ENCODE data around the gene ZNF546.

GRCh38 chr19:39969681-39970424, 27.0 kb upstream of the ZNF546 start:
- TF ChIP-seq CTCF (IDR thresholded peaks at IDR 0.05) = no peak
- TF ChIP-seq POLR2A (IDR thresholded peaks at IDR 0.05) = no peak
- TF ChIP-seq EP300 (IDR thresholded peaks at IDR 0.05) = no peak

Measured in tibial nerve (tissue), 4 donors.